NCI-H1694 treated with DMSO at 0.1 percent for 48 hours (cell line): Measurements from ENCODE around the gene PRRC1.

Experiments
- DNase-seq: peaks from one replicate; lab custom pipeline; 2025; lab: John Stamatoyannopoulos, UW

PRRC1 gene

GRCh38 chr5:127580731-127581130 lies 63.3 kb downstream of the PRRC1 start:
- DNase-seq, result no peak

- no peak for DNase-seq
These were observed 64.0 kb downstream of the PRRC1 start for GRCh38 chr5:127581450-127581849.

- DNase-seq, result no peak
These were observed 65.4 kb downstream of the PRRC1 start for GRCh38 chr5:127582773-127583370.

- DNase-seq, result no peak
These were observed 66.4 kb downstream of the PRRC1 start for GRCh38 chr5:127583866-127584265.

GRCh38 chr5:127585661-127586060 lies 68.2 kb downstream of the PRRC1 start:
- no peak for DNase-seq

GRCh38 chr5:127586066-127586770 lies 68.8 kb downstream of the PRRC1 start:
- no peak for DNase-seq

- DNase-seq, result no peak
These were observed 69.4 kb downstream of the PRRC1 start for GRCh38 chr5:127586811-127587210.

- DNase-seq, result no peak
These were observed 69.9 kb downstream of the PRRC1 start for GRCh38 chr5:127587246-127587917.

GRCh38 chr5:127588368-127588767 lies 70.9 kb downstream of the PRRC1 start:
- no peak for DNase-seq

GRCh38 chr5:127589309-127590030 lies 72.0 kb downstream of the PRRC1 start:
- DNase-seq, result no peak

- no peak for DNase-seq
These were observed 72.8 kb downstream of the PRRC1 start for GRCh38 chr5:127590156-127590722.

- no peak for DNase-seq
These were observed 78.3 kb downstream of the PRRC1 start for GRCh38 chr5:127595484-127596368.

GRCh38 chr5:127596501-127596900 lies 79.1 kb downstream of the PRRC1 start:
- DNase-seq, result no peak

- no peak for DNase-seq
These were observed 81.9 kb downstream of the PRRC1 start for GRCh38 chr5:127599320-127599719.

- no peak for DNase-seq
These were observed 82.4 kb downstream of the PRRC1 start for GRCh38 chr5:127599847-127600246.

GRCh38 chr5:127601111-127601510 lies 83.7 kb downstream of the PRRC1 start:
- DNase-seq, result no peak

GRCh38 chr5:127601601-127602000 lies 84.2 kb downstream of the PRRC1 start:
- no peak for DNase-seq

- no peak for DNase-seq
These were observed 85.0 kb downstream of the PRRC1 start for GRCh38 chr5:127602481-127602880.

- no peak for DNase-seq
These were observed 85.7 kb downstream of the PRRC1 start for GRCh38 chr5:127602896-127603844.
